Body of pancreas (tissue), 4 donors: ENCODE measurements around the gene KRTAP5-9.

Source experiments
- CTCF ChIP-seq, 7 experiments: fragments of 450-650 bp in 4 of 7; fragments of 200-600 bp in 3 of 7; sonication (generic) in 3 of 7; IDR thresholded peaks; one replicate each; pipeline ENCODE4 v1.5.1; 2016 to 2019; ENCODE audit warnings: antibody characterized with exemption in 7 of 7
- POLR2A ChIP-seq, 3 donors: fragments of 450-650 bp; IDR thresholded peaks; one replicate each; pipeline ENCODE4 v1.6.1; 2016; ENCODE audit warnings: antibody characterized with exemption in 3 of 3, mild to moderate bottlenecking in 2 of 3

- no peak for TF ChIP-seq CTCF (IDR thresholded peaks at IDR 0.05)
- TF ChIP-seq POLR2A (IDR thresholded peaks at IDR 0.05), result no peak
These were observed 514 bp downstream of the KRTAP5-9 start for GRCh38 chr11:71548716-71549151.
